Naive thymus-derived CD4-positive, alpha-beta T cell (primary cell): ENCODE results near the gene ZNF593. TPM values are rescaled to one million over a fixed set of nuclear protein-coding genes. Genes with fewer than 3 reads are reported as not detected.

Source experiments
- ATAC-seq: fragments of 150-1000 bp; cut with Tn5 transposase; 2 replicates; pipeline ENCODE4 v1.10.0; 2021; ENCODE audit warnings: mild to moderate bottlenecking, moderate library complexity
- CTCF ChIA-PET: fragments of 350-600 bp; sonication (Branson Sonifier 250); formaldehyde crosslinking; loops from one replicate; lab custom pipeline; 2021; ENCODE audit warnings: antibody characterized with exemption; lab: Charles Lee
- POLR2A ChIA-PET: fragments of 350-600 bp; sonication (Branson Sonifier 250); formaldehyde crosslinking; loops from one replicate; lab custom pipeline; 2021; ENCODE audit warnings: antibody characterized with exemption, inconsistent platforms; lab: Charles Lee
- DNase-seq, 9 donors: peaks; one replicate each; pipeline versions ENCODE4 v3.0.0 to v3.0.0-alpha.2; 2020 to 2022; ENCODE audit warnings: mixed read lengths in 1 of 9
- H3K27ac ChIP-seq: one replicate; pipeline ENCODE4 v1.7.0; 2013; ENCODE audit warnings: mild to moderate bottlenecking, low read depth, low read length, moderate library complexity
- H3K27me3 ChIP-seq, 2 donors: one replicate each; pipeline ENCODE4 v1.7.0; 2013; ENCODE audit warnings: low read length in 2 of 2, mild to moderate bottlenecking in 2 of 2, moderate library complexity in 2 of 2; ENCODE audit not compliant: control insufficient read depth in 2 of 2, insufficient read depth in 2 of 2
- H3K36me3 ChIP-seq, 3 experiments: 1 replicate in 2 of 3; 2 replicates in 1 of 3; pipeline ENCODE4 v1.7.0; 2013; ENCODE audit warnings: low read length in 3 of 3, mild to moderate bottlenecking in 3 of 3, moderate library complexity in 1 of 3; ENCODE audit not compliant: insufficient read depth in 3 of 3, control insufficient read depth in 2 of 3
- H3K4me1 ChIP-seq, 2 donors: one replicate each; pipeline ENCODE4 v1.7.0; 2013; ENCODE audit warnings: low read length in 2 of 2, mild to moderate bottlenecking in 2 of 2, moderate library complexity in 1 of 2; ENCODE audit not compliant: control insufficient read depth in 2 of 2, insufficient read depth in 2 of 2
- H3K4me3 ChIP-seq: 2 replicates; pipeline ENCODE4 v1.7.0; 2013; ENCODE audit warnings: mild to moderate bottlenecking, low read length
- H3K9me3 ChIP-seq, 3 experiments: 1 replicate in 2 of 3; 2 replicates in 1 of 3; pipeline ENCODE4 v1.7.0; 2013; ENCODE audit warnings: low read length in 3 of 3; ENCODE audit not compliant: control insufficient read depth in 2 of 3
- H3K27ac Mint-ChIP-seq, 9 donors: one replicate each; pipeline ENCODE4 v1.8.0; 2020 to 2022; ENCODE audit warnings: mixed read lengths in 9 of 9, mild to moderate bottlenecking in 8 of 9, moderate library complexity in 5 of 9, inconsistent platforms in 2 of 9
- H3K27me3 Mint-ChIP-seq, 5 donors: one replicate each; pipeline ENCODE4 v1.8.0; 2021 to 2022; ENCODE audit warnings: mixed read lengths in 5 of 5, mild to moderate bottlenecking in 1 of 5
- H3K36me3 Mint-ChIP-seq, 5 donors: one replicate each; pipeline ENCODE4 v1.8.0; 2020 to 2022; ENCODE audit warnings: mixed read lengths in 5 of 5, mild to moderate bottlenecking in 3 of 5, inconsistent platforms in 1 of 5
- H3K4me1 Mint-ChIP-seq, 7 donors: one replicate each; pipeline ENCODE4 v1.8.0; 2020 to 2022; ENCODE audit warnings: mixed read lengths in 7 of 7, mild to moderate bottlenecking in 3 of 7, inconsistent platforms in 1 of 7
- H3K4me3 Mint-ChIP-seq, 10 donors: one replicate each; pipeline ENCODE4 v1.8.0; 2020 to 2022; ENCODE audit warnings: mild to moderate bottlenecking in 10 of 10, mixed read lengths in 10 of 10, moderate library complexity in 6 of 10, inconsistent platforms in 2 of 10
- H3K9me3 Mint-ChIP-seq, 11 donors: one replicate each; pipeline ENCODE4 v1.8.0; 2020 to 2022; ENCODE audit warnings: mixed read lengths in 11 of 11, mild to moderate bottlenecking in 4 of 11, inconsistent platforms in 1 of 11, moderate library complexity in 1 of 11
- intact Hi-C, 2 donors: fragments of 100-400 bp; cut with micrococcal nuclease; formaldehyde crosslinking; loops; one replicate each; pipeline ENCODE4 v1.15.1; 2023
- polyA plus RNA-seq, 2 donors: library from polyadenylated mRNA; unstranded; fragments of 300-500 nt; fragmentation: Illumina TruSeq; gene quantifications; one replicate each; pipeline ENCODE4 v1.2.3, GENCODE V29; 2021
- total RNA-seq, 6 experiments: library from RNA in 5 of 6; stranded (reverse) in 5 of 6; gene quantifications; 1 replicate in 5 of 6; 2 replicates in 1 of 6; pipeline ENCODE4 v1.2.3 and lab custom pipeline; 2021 to 2026

The ZNF593 gene
- total and polyA plus RNA-seq, 7 experiments from 2014 or later = 7.8 to 36.3 (median 13.4) TPM

DNA sequence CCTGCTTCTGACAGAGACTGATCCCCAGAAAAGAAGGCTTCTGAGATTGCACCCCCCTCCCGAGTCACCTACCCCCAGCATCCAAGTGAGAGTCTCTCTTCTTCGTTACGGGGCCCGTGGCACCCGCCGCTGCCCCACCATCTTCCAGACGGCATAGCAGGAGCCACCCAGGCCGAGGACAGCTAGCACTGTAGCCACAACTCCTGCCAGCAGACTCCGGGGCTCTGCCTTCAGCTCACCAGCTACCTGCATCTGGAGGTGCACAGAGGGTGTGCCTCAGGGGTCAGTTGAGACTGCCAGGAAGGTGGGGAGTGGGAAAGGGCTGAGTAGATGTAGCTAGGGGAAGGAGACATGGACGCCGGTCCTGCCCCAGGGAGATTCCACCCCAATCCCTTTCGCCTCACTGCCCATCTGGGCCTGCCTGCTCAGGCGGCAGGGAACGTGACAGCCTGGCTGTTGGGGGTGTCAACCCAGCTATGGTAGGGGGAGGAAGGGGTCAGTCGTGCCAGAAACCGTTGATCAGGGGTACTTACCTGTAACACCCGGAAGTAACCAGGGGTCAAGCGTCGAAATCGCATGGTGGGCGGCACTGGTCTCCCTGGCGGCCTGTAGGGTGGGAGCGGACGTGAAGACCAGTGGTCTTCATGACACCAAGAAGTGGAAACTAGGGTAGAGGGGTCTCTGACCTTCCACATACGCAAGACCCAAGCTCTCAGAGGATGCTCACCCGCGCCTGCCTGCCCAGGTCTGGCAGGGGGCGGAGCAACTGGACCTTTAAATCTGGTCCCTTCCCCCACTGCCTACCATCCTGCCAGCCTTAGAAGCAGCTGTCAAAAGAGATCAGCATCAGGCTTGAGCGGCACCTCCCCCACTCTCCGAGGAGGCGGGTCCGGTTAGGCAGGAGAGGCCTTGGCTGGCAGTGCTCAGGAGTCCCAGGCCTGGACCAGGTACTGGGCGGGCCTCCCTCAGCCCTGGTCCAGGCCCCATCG is 1.7 kb downstream of the ZNF593 start, which contains the start of gene ZNF593OS:
TSS of gene ZNF593OS (minus strand) at position 749 of the 989 bp plus-strand sequence. CDS start at position 578, 171 bp downstream.
- Mint-ChIP-seq H3K4me1 (peaks cover 0 to 21% (median 15%) of the 10 kb centered on the region in 7 donors), H3K4me3 (peak within 1 kb of the TSS; percentile 63 to 90 (median 88)), H3K27me3 (peaks cover 0 to 14% (median 0%) of the 10 kb centered on the region in 5 donors), H3K27ac (peak within 1 kb of the TSS in 5 of 9 donors; percentile 70 to 91 (median 76)), H3K9me3 (no peaks in the 10 kb centered on the region), H3K36me3 (no peaks in the 10 kb centered on the region)
- ATAC-seq = no peak
- intact Hi-C loops = loop anchor here in 1 of 2 donors (2.0 kb wide), 1 partner anchor 219 kb away; no protein-coding TSS in a partner anchor
- Histone ChIP-seq H3K27me3 (no peaks in the 10 kb centered on the region), H3K9me3 (no peaks in the 10 kb centered on the region), H3K36me3 (peaks cover 0 to 7% (median 0%) of the 10 kb centered on the region in 3 experiments), H3K27ac (peak within 1 kb of the TSS; percentile 86), H3K4me1 (peaks cover 7 to 10% of the 10 kb centered on the region in 2 donors), H3K4me3 (peak within 1 kb of the TSS; percentile 72)
- ChIA-PET POLR2A (interaction anchor here (3.2 kb wide), 1 partner anchor 63 kb away, joined by 24 read pairs; the partner anchor contains the start of gene CEP85), CTCF (interaction anchor here (0.7 to 2.6 kb wide), 4 partner anchors 61 to 246 kb away, joined by 3 to 38 read pairs (median 6); partner anchors contain the start of gene CEP85)
- DNase-seq = no peak

DNA sequence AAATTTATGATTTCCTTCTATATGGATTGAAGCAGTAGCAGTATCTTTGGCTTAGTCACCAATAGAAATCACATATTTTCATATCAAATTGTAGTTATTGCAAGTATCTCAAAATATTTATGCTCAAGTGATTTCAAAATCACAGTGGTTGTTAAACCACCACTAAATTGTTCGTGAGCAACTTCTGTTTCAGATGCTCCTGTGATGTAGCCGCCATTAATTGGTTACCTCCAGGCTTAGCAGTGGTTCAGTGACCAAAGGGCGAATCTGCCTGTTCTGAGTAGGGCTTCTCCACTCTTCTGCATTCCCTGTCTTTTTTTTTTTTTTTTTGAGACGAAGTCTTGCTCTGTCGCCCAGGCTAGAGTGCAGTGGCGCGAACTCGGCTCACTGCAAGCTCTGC is 5.6 kb downstream of the ZNF593 start:
- intact Hi-C loops = no loop called here
- no peaks in the 10 kb centered on the region for H3K27me3 ChIP-seq
- H3K4me1 ChIP-seq = peaks cover 3 to 6% of the 10 kb centered on the region in 2 donors
- Mint-ChIP-seq H3K27me3 (no peaks in the 10 kb centered on the region), H3K4me1 (peaks cover 0 to 14% (median 9%) of the 10 kb centered on the region in 7 donors), H3K4me3 (no peak overlapping the region), H3K36me3 (no peaks in the 10 kb centered on the region), H3K27ac (no peak overlapping the region), H3K9me3 (no peaks in the 10 kb centered on the region)
- H3K4me3 ChIP-seq = no peak overlapping the region
- no peak for ATAC-seq
- ChIA-PET POLR2A (interaction anchor here (0.7 kb wide), 1 partner anchor 59 kb away, joined by 3 read pairs; no protein-coding TSS in a partner anchor), CTCF (no interaction called here)
- H3K27ac ChIP-seq = no peak overlapping the region
- H3K36me3 ChIP-seq = no peaks in the 10 kb centered on the region
- H3K9me3 ChIP-seq = no peaks in the 10 kb centered on the region
- no peak for DNase-seq

DNA sequence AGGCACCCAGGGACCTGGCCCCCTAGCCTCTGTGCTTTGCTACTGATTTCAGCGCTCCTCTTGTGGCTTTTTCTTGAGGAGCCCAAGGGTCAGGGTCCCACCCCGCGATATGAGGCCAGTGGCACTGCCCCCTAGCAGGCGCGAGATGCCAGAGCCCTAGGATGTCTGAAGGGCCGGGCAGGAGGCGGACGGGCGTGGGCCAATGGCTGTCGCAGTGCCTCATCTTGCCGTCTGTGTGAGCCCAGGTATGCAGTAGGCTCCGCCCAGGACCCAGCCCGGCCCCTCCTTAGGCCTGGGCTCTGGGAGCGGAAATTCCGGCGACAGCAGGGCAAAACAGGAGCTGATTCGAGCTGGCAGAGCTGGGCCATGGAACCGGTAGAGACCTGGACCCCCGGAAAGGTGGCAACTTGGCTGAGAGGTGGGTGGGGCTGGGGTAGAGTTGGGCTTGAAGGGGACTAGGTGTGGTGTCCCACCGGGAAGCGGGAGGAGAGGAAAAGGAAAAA is 7.5 kb downstream of the ZNF593 start, which contains the start of gene CNKSR1:
TSS of gene CNKSR1 (plus strand) at position 310 of the 503 bp plus-strand sequence. CDS start at position 367, 57 bp downstream.
- H3K4me3 Mint-ChIP-seq = peak within 1 kb of the TSS in 8 of 10 donors; percentile 21 to 73 (median 53)
- CTCF ChIA-PET = interaction anchor here (0.6 to 0.8 kb wide), 3 partner anchors 9 to 651 kb away, joined by 3 to 4 read pairs (median 3); no protein-coding TSS in a partner anchor
- no peaks in the 10 kb centered on the region for H3K9me3 Mint-ChIP-seq
- DNase-seq (no peak), ATAC-seq (no peak)
- no peak within 1 kb of the TSS for H3K4me3 ChIP-seq
- POLR2A ChIA-PET = interaction anchor here (0.8 to 0.9 kb wide), 2 partner anchors 54 to 57 kb away, joined by 3 read pairs; no protein-coding TSS in a partner anchor
- intact Hi-C loops = no loop called here
- no peak within 1 kb of the TSS for H3K27ac ChIP-seq
- no peaks in the 10 kb centered on the region for H3K9me3 ChIP-seq
- no peaks in the 10 kb centered on the region for H3K36me3 ChIP-seq
- H3K27me3 Mint-ChIP-seq = no peaks in the 10 kb centered on the region
- no peaks in the 10 kb centered on the region for H3K4me1 ChIP-seq
- no peaks in the 10 kb centered on the region for H3K27me3 ChIP-seq
- H3K36me3 Mint-ChIP-seq = no peaks in the 10 kb centered on the region
- H3K27ac Mint-ChIP-seq = peak within 1 kb of the TSS in 6 of 9 donors; percentile 13 to 69 (median 55)
- peaks cover 0 to 4% (median 0%) of the 10 kb centered on the region in 7 donors for H3K4me1 Mint-ChIP-seq

DNA sequence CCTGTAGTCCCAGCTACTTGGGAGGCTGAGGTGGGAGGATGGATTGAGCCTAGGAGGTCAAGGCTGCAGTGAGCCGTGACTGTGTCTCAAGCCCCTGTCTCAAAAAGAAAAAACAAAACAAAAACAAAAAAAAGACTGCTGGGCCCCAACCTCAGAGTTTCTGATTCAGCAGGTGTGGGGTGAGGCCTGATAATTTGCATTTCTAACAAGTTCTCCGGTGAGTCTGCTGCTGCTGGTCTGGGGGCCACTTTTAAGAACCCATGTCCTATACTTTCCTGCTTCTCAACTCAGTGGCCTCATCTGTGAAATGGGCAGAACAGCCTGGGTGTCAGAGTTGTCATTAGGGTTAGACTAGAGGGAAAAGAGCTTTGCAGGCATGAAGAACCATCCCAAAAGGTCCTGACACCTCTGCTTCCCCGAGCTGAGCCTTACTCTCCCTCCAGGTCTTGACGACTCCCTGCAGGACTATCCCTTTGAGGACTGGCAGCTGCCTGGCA is 10.3 kb downstream of the ZNF593 start:
- ATAC-seq (no peak), DNase-seq (no peak)
- no peaks in the 10 kb centered on the region for H3K36me3 Mint-ChIP-seq
- CTCF ChIA-PET = no interaction called here
- intact Hi-C loops = no loop called here
- POLR2A ChIA-PET = no interaction called here
- no peaks in the 10 kb centered on the region for H3K9me3 ChIP-seq
- no peak overlapping the region for H3K27ac ChIP-seq
- peaks cover 0 to 4% (median 0%) of the 10 kb centered on the region in 7 donors for H3K4me1 Mint-ChIP-seq
- no peaks in the 10 kb centered on the region for H3K9me3 Mint-ChIP-seq
- H3K4me3 ChIP-seq = no peak overlapping the region
- no peaks in the 10 kb centered on the region for H3K27me3 Mint-ChIP-seq
- no peaks in the 10 kb centered on the region for H3K4me1 ChIP-seq
- H3K27me3 ChIP-seq = no peaks in the 10 kb centered on the region
- H3K36me3 ChIP-seq = no peaks in the 10 kb centered on the region
- no peak overlapping the region for H3K4me3 Mint-ChIP-seq
- no peak overlapping the region for H3K27ac Mint-ChIP-seq

DNA sequence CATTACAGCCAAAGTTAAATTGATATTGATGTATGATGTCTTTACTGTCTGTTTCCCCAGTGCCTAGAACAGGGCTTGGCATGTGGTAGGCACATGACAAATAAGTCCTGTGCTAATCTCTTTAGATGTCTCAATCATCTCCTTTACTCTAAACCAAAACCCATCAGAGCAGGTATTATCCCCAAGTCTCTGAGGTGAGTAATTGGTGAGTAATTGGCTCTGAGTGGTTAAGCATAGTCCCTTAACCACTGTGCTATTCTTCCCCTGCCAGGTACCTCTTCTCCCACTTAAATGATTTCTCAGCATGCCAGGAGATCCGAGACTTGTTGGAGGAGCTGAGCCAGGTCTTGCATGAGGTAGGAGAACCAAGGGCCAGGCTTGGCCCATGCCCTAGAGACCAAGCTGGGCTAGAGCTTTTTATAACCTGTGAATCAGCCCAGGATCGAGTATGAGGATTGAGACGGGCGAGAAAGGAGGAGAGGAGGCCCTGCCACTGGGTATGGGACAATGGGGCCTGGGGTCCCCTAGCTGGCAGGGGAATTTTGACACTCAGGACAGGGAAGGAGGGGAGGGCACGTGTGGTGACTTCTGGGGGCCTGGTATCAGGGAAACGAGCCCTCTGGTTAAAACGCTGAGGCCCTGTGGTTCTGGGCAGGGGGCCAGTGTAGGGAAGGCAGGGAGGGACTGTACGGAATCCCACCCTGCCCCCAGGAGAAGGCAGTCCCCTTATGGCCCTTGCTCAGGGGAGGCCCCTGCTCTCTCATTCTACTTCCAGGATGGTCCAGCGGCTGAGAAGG is 12.1 kb downstream of the ZNF593 start:
- H3K27ac Mint-ChIP-seq = peak overlapping the region in 2 of 9 donors; percentile 35 to 72
- POLR2A ChIA-PET = interaction anchor here (0.6 kb wide), 1 partner anchor 210 kb away, joined by 3 read pairs; no protein-coding TSS in a partner anchor

DNA sequence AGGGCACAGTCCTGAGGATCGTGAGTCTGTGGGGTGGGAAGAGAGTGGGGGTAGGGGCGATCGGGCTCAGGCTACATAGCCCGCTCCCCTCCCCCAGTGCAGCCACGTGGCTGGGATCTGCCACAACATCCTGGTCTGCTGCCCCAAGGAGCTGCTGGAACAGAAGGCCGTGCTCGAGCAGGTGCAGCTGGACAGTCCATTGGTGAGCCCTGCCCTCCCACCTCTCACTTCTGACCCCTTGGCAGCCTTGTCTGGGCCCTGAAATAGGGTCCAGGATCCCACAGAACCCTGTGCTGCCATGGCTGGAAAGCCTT is 12.6 kb downstream of the ZNF593 start:
- Histone ChIP-seq H3K4me1 (no peaks in the 10 kb centered on the region), H3K27ac (no peak overlapping the region), H3K36me3 (no peaks in the 10 kb centered on the region), H3K9me3 (no peaks in the 10 kb centered on the region), H3K27me3 (no peaks in the 10 kb centered on the region), H3K4me3 (no peak overlapping the region)
- no peak for ATAC-seq
- ChIA-PET POLR2A (no interaction called here), CTCF (no interaction called here)
- no peak for DNase-seq
- intact Hi-C loops = no loop called here
- peaks cover 0 to 2% (median 0%) of the 10 kb centered on the region in 11 donors for H3K9me3 Mint-ChIP-seq
- no peak overlapping the region for H3K27ac Mint-ChIP-seq
- no peak overlapping the region for H3K4me3 Mint-ChIP-seq
- H3K27me3 Mint-ChIP-seq = no peaks in the 10 kb centered on the region
- no peaks in the 10 kb centered on the region for H3K36me3 Mint-ChIP-seq
- peaks cover 0 to 3% (median 0%) of the 10 kb centered on the region in 7 donors for H3K4me1 Mint-ChIP-seq

More for the DNA sequence above, 12.1 kb downstream of the ZNF593 start:
- ATAC-seq (no peak), DNase-seq (no peak)
- Mint-ChIP-seq H3K4me3 (no peak overlapping the region), H3K9me3 (peaks cover 0 to 2% (median 0%) of the 10 kb centered on the region in 11 donors), H3K36me3 (no peaks in the 10 kb centered on the region), H3K27me3 (no peaks in the 10 kb centered on the region), H3K4me1 (peaks cover 0 to 4% (median 0%) of the 10 kb centered on the region in 7 donors)
- Histone ChIP-seq H3K27ac (no peak overlapping the region), H3K36me3 (no peaks in the 10 kb centered on the region), H3K9me3 (no peaks in the 10 kb centered on the region), H3K27me3 (no peaks in the 10 kb centered on the region), H3K4me1 (no peaks in the 10 kb centered on the region), H3K4me3 (no peak overlapping the region)
- intact Hi-C loops = no loop called here
- CTCF ChIA-PET = no interaction called here
